Neural cell (in vitro differentiated cells): ENCODE results near the gene LSM6. TPM values are rescaled to one million over a fixed set of nuclear protein-coding genes. Genes with fewer than 3 reads are reported as not detected.

Experiments used
- H2AFZ ChIP-seq: fragments of 200-600, 300-800 bp; sonication (generic), shearing (Covaris generic); 2 replicates; pipeline ENCODE4 v1.6.0; 2014; ENCODE audit warnings: low read depth, mild to moderate bottlenecking, antibody characterized with exemption, low read length, moderate library complexity
- H3F3A ChIP-seq: fragments of 200-600 bp; shearing (Covaris generic); 2 replicates; pipeline ENCODE4 v1.6.1; 2016; ENCODE audit warnings: mild to moderate bottlenecking, moderate library complexity, mixed read lengths, antibody characterized with exemption, low read length; ENCODE audit not compliant: insufficient read depth, poor library complexity, severe bottlenecking
- H3K27ac ChIP-seq: fragments of 200-600, 300-800 bp; sonication (generic), shearing (Covaris generic); 2 replicates; pipeline ENCODE4 v1.5.1; 2014; ENCODE audit warnings: mild to moderate bottlenecking, low read length, moderate library complexity
- H3K27me3 ChIP-seq: fragments of 300-800, 200-600 bp; sonication (generic), shearing (Covaris generic); 2 replicates; pipeline ENCODE4 v1.6.0; 2014; ENCODE audit warnings: mild to moderate bottlenecking, low read depth, low read length, moderate library complexity; ENCODE audit not compliant: insufficient read depth
- H3K36me3 ChIP-seq: fragments of 300-800, 200-600 bp; sonication (generic), shearing (Covaris generic); 2 replicates; pipeline ENCODE4 v1.5.1; 2014; ENCODE audit warnings: mild to moderate bottlenecking, antibody characterized with exemption, low read length, moderate library complexity; ENCODE audit not compliant: insufficient read depth
- H3K4me2 ChIP-seq: fragments of 300-800, 200-600 bp; sonication (generic), shearing (Covaris generic); 2 replicates; pipeline ENCODE4 v1.6.0; 2014; ENCODE audit warnings: mild to moderate bottlenecking, low read length
- H3K4me3 ChIP-seq: fragments of 300-800, 200-600 bp; sonication (generic), shearing (Covaris generic); 2 replicates; pipeline ENCODE4 v1.5.1; 2014; ENCODE audit warnings: mild to moderate bottlenecking, low read length, moderate library complexity
- H3K79me2 ChIP-seq: fragments of 200-600 bp; shearing (Covaris generic); replicated peaks from 2 replicates; pipeline ENCODE4 v1.6.0; 2014; ENCODE audit warnings: mild to moderate bottlenecking, low read length, moderate library complexity; ENCODE audit not compliant: insufficient read depth
- H3K9ac ChIP-seq: fragments of 300-800, 200-600 bp; sonication (generic), shearing (Covaris generic); 2 replicates; pipeline ENCODE4 v1.6.1; 2016; ENCODE audit warnings: mild to moderate bottlenecking, low read length, mixed read lengths
- H3K9me2 ChIP-seq: fragments of 200-600 bp; shearing (Covaris generic); 2 replicates; pipeline ENCODE4 v1.6.1; 2016; ENCODE audit warnings: mild to moderate bottlenecking, low read length, mixed read lengths; ENCODE audit not compliant: insufficient read depth
- H3K9me3 ChIP-seq: fragments of 200-600, 300-800 bp; sonication (generic), shearing (Covaris generic); 2 replicates; pipeline ENCODE4 v1.6.1; 2016; ENCODE audit warnings: mild to moderate bottlenecking, mixed run types, low read length, moderate library complexity, mixed read lengths
- H4K20me1 ChIP-seq: fragments of 200-600 bp; shearing (Covaris generic); 2 replicates; pipeline ENCODE4 v1.6.1; 2016; ENCODE audit warnings: mild to moderate bottlenecking, mixed run types; ENCODE audit not compliant: insufficient read depth
- CTCF ChIP-seq: fragments of 450-650 bp; IDR thresholded peaks from 2 replicates; pipeline ENCODE4 v1.5.1; 2014; ENCODE audit warnings: antibody characterized with exemption, mild to moderate bottlenecking, moderate library complexity; ENCODE audit not compliant: poor library complexity, severe bottlenecking
- EP300 ChIP-seq: fragments of 450-650 bp; conservative IDR thresholded peaks from 2 replicates; pipeline ENCODE4 v1.6.1; 2014; ENCODE audit warnings: antibody characterized with exemption, mild to moderate bottlenecking, moderate library complexity; ENCODE audit not compliant: poor library complexity, severe bottlenecking
- EZH2 ChIP-seq: fragments of 200-600, 300-800 bp; shearing (Covaris generic), sonication (generic); IDR thresholded peaks from 2 replicates; pipeline ENCODE4 v1.6.1; 2014; ENCODE audit warnings: antibody characterized with exemption, low read length, borderline replicate concordance, mild to moderate bottlenecking; ENCODE audit not compliant: insufficient read depth, poor library complexity, severe bottlenecking
- MXI1 ChIP-seq: fragments of 450-650 bp; conservative IDR thresholded peaks from 2 replicates; pipeline ENCODE4 v1.6.1; 2014; ENCODE audit warnings: antibody characterized with exemption, mild to moderate bottlenecking; ENCODE audit not compliant: poor library complexity, severe bottlenecking
- POLR2AphosphoS5 ChIP-seq: IDR thresholded peaks from 2 replicates; pipeline ENCODE4 v1.6.1; 2012
- RAD21 ChIP-seq: fragments of 450-650 bp; conservative IDR thresholded peaks from 2 replicates; pipeline ENCODE4 v1.6.1; 2014; ENCODE audit warnings: antibody characterized with exemption, mild to moderate bottlenecking, moderate library complexity
- REST ChIP-seq: IDR thresholded peaks from 2 replicates; pipeline ENCODE4 v1.6.1; 2012; ENCODE audit warnings: borderline replicate concordance
- SMC3 ChIP-seq: fragments of 450-650 bp; conservative IDR thresholded peaks from 2 replicates; pipeline ENCODE4 v1.6.1; 2014; ENCODE audit warnings: antibody characterized with exemption, mild to moderate bottlenecking, moderate library complexity; ENCODE audit not compliant: poor library complexity
- TAF1 ChIP-seq: IDR thresholded peaks from 2 replicates; pipeline ENCODE4 v1.6.1; 2012; ENCODE audit warnings: low read depth
- polyA plus RNA-seq: library from polyadenylated mRNA; depleted of rRNA; stranded (reverse); fragments of >200 nt; gene quantifications from 2 replicates; pipeline ENCODE4 v1.2.3, GENCODE V29; 2014

LSM6 gene
- polyA plus RNA-seq, 1 donor from 2014 or later, result 123 TPM

- H3K79me2 ChIP-seq, result no peaks in the 10 kb centered on the region
- no peaks in the 10 kb centered on the region for H3K9me3 ChIP-seq
- no peaks in the 10 kb centered on the region for H3K36me3 ChIP-seq
- H3K4me2 ChIP-seq, result no peak overlapping the region
- no peak overlapping the region for H3K27ac ChIP-seq
- no peak overlapping the region for H3K9ac ChIP-seq
- H3F3A ChIP-seq, result no peaks in the 10 kb centered on the region
- H2AFZ ChIP-seq, result no peak overlapping the region
- no peaks in the 10 kb centered on the region for H3K9me2 ChIP-seq
- no peak for TF ChIP-seq RAD21
- no peak for TF ChIP-seq EP300
- no peak for TF ChIP-seq EZH2
- no peak for TF ChIP-seq POLR2AphosphoS5
- TF ChIP-seq MXI1, result no peak
- TF ChIP-seq TAF1, result no peak
- TF ChIP-seq CTCF, result no peak
- TF ChIP-seq SMC3, result no peak
- no peak for TF ChIP-seq REST
- H4K20me1 ChIP-seq, result no peaks in the 10 kb centered on the region
- H3K4me3 ChIP-seq, result no peak overlapping the region
- no peaks in the 10 kb centered on the region for H3K27me3 ChIP-seq
Measured at GRCh38 chr4:146238107-146238506, 62.6 kb downstream of the LSM6 start.

Other genes with a start within 250 kb of the LSM6 start
- 11.2 and 12.1 TPM in 2 replicates for gene ZNF827, start 236.9 kb upstream of the LSM6 start, polyA plus RNA-seq
- not detected in 2 replicates for gene REELD1, start 38.8 kb downstream of the LSM6 start, polyA plus RNA-seq